SKM-1 treated with dmso at 0.1 percent for 144 hours (cell line): Measurements from ENCODE around the gene RWDD1.
"Not testable (repeated sequence)": the region's sequence is repeated elsewhere in the genome, so short reads cannot be mapped to it uniquely, and the experiment has no call there.

ENCODE experiments used
- DNase-seq: peaks from one replicate; lab custom pipeline; 2025; ENCODE audit not compliant: unreplicated experiment; lab: John Stamatoyannopoulos, UW

The RWDD1 gene

DNA sequence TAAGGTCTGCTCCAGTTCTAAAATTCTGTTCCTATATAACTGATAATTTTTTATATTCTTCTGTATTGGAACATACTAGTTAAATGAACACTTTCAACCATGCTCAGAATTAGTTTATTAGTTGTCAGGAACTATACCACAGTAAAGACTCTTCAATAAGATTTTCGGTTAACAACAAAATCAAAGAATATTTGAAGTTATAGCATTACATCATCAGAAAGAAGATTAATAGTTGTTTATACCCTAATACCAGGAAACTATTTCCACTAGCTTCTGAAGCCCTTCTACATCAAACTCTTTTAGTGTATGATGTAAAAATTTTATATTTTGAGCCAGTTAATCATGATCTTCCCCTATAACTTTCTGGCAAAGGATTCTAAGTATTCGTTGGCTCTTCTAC is 11.2 kb upstream of the RWDD1 start:
- no peak for DNase-seq

DNA sequence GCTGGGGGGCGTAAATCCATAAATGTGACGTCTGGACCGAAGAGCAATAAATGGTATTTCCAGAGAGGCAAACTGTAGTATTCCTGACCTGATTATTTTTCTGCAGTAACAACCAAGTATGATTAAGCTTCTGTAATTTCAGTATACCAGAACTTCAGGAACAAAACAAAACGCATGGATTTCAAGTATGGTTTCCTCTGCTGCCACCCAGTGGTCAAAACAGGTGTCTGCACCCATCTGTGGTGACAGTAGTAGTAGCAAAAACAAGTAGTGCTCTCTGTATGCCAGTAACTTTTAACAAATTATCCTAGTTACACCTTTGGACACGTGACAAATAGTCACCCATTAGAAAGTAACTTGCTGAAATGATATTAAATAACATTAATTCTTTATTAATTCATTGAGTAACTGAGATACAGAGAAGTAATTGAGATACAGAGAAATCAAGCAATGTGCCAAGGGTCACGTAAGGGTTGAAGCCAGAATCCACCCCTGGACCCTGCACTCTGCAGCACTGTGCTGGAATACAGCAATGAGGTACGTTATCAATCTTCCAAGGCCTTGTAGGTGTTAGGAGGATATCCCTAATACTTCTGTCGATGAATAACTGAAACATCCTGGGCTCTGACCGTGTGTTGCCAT is 9.8 kb upstream of the RWDD1 start:
- DNase-seq, result peak; percentile 52

GRCh38 chr6:116562019-116562403 is 9.3 kb upstream of the RWDD1 start:
- DNase-seq, result no peak

DNA sequence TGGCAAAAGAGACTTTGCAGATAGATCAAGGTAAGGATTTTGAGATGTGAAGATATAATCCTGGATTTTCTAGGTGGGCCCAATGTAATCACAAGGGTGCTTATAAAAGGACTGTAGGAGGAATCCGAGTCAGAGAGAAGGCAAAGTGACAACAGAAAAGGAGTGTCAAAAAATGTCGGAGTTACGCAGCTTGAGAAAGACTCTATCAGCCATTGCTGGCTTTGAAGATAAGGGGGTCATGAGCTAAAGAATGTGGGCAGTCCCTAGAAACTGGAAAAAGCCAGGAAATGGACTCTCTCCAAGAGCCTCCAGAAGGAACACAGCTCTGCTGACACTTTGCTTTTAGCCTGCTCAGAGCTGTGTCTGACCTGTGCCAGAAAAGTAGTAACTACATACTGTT is 8.7 kb upstream of the RWDD1 start:
- DNase-seq, result no peak

GRCh38 chr6:116563830-116564229 is 7.5 kb upstream of the RWDD1 start:
- DNase-seq, result no peak

DNA sequence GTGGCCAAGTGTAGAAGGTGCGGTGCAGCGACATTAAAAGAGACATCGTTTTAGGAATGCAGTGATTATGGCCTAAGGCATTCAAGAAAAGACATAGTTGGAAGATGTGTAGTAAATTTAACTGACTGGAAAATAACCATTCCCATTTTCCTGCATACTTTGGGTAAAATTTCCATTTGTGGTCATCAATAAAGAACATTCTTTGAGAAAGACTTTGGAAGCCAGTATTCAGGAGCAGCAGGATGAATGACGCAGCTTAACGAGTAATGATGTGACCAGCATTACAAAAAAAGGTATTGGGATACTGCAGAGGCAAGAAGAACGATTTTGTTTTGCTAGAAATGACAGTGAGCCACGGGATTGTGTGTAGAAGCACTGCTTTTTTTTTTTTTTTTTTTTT is 7.0 kb upstream of the RWDD1 start:
- DNase-seq, result no peak

GRCh38 chr6:116564921-116565872 is 6.1 kb upstream of the RWDD1 start:
- DNase-seq, result no peak

GRCh38 chr6:116568111-116568510 is 3.2 kb upstream of the RWDD1 start:
- DNase-seq, result no peak

DNA sequence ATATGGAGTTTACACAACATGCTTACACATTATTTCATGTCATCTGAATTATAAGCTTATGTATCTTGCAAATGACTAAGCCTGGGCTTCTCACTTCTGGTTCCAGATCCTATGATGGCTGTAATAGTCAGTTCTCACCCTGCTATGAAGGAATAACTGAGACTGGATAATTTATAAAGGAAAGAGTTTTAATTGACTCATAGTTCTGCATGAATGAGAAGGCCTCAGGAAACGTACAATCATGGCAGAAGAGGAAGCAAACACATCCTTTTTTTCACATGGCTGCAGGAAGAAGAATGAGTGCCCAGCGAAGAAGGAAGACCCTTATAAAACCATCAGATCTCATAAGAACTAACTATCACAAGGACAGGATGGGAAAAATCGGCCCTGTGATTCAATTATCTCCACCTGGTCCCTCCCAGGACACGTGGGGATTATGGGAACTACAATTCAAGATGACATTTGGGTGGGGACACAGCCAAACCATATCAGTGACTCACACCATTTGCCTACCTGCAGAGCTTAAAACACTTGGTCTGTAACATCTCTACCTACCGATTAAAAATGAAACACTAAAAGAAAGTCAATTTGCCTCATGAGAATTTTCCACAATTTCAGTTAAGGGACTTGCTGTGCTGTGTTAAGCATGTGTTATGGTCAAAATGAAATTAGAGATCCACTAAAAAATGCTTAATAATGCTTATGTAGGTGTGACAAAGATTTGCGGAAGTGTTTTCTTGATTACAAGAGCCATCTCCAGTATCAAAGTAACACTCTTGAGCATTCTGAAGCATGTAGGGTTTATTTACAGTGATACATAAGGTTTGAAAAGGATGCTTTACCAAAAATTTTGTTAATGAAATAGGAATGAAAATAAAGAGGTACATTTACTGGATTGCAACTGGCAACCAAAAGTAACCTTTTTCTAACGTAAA is 2.2 kb upstream of the RWDD1 start:
- no peak for DNase-seq

GRCh38 chr6:116571683-116572000 is 338 bp downstream of the RWDD1 start:
- no peak for DNase-seq

DNA sequence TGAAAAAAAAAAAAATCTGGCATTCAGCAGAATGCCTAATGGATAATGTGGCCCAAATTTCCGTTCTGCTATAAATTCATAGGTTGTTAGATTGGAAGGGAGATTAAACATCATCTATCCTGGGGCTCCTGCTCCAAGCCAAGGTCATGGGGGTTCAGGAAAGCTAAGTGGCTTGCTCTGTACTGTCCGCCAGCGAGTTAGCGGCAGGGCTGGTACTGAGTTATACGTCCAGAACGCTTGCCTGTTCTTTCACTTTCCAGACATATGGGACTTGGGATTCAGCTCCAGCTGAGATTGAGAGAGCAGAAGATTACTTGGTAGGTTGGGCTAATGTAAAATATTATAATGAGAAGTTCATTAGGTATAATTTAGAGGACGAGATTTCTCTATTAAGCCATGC is 858 bp downstream of the RWDD1 start:
- no peak for DNase-seq

DNA sequence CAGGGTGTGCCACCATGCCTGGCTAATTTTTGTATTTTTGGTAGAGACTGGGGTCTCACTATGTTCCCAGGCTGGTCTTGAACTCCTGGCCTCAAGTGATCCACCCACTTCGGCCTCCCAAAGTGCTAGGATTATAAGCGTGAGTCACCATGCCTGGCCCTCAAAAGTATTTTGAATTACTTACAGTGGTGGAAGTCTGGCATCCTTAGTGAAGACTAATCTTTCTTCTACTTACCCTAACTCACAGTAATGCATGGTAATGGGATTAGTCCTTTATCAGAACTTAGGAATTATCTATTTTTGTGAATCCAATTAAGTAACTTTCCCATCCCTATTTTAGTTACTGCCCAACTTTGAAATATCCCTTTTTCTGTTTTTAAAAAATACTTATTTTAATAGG is 3.9 kb downstream of the RWDD1 start:
- no peak for DNase-seq

DNA sequence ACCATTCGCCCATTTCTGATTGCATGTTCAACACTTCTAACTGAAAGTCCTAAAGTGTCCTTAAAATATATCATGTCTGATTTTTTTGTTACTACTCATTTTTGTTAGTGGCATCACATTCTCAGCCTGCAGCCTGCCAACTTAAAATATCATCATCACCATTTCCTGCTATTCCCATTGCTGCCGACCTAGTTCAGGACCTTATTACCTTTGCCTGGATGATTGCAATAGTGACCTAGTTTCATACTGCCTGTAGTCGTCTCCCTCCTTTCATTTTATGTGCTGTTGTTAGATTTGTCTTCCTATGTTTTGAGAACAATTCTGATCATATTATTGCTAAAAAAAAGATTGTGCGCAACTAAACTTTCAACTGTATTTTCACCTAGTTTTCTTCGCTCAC is 6.2 kb downstream of the RWDD1 start:
- no peak for DNase-seq

GRCh38 chr6:116578335-116578734 is 7.0 kb downstream of the RWDD1 start:
- DNase-seq, result no peak

GRCh38 chr6:116579143-116579542 is 7.8 kb downstream of the RWDD1 start:
- no peak for DNase-seq

DNA sequence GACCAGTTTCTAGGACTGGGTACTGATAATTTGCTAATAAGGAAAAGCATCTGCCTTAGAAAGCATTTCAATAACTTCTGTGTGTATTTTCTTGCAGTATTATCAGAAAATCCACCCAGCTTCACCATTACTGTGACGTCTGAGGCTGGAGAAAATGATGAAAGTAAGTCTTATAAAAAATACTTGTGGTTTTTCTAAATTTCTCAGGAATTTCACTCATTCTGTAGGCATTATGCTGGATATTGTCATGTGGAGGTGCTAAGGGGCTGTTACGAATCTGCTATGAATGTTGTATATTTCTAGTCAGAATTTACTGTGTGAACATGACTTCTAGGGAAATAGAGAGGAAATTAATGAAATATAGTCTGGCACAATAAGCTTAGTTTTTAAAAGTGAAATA is 8.9 kb downstream of the RWDD1 start:
- DNase-seq, result no peak

DNA sequence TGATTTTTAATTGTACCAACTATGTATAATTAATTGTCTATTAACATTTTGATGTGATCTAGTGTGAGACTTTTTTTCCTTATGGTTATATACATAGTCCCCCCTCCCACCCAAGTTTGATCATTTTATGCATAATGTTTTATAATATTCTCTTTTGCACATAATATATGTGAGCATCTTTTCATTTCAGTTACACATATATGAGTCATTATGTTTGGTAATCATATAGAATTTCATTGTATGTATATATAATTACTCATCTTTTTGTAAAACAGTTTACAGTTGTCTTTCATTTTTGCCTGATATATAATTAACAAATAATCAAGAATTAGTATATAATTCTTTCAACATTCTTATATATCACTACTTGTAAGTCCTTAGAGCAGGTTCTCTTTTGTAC is 15.0 kb downstream of the RWDD1 start:
- DNase-seq, result no peak

DNA sequence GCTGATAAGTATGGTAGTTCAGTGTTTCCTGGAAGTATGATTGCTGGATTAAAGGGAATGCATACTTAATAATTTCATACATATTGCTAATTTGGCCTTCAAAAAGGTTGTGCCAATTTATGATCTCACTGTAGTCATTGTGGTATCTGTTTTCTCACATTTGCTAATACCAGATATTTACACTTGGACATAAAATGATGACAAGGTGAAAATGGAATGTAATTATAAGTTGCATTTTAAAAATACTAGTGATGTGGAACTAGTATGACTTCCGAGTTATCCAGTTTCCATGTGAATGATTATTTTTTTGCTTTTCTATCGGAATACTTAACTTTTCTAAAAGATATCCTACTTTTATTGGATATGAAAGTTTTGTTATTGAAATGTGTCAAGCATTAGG is 15.4 kb downstream of the RWDD1 start:
- DNase-seq, result no peak

DNA sequence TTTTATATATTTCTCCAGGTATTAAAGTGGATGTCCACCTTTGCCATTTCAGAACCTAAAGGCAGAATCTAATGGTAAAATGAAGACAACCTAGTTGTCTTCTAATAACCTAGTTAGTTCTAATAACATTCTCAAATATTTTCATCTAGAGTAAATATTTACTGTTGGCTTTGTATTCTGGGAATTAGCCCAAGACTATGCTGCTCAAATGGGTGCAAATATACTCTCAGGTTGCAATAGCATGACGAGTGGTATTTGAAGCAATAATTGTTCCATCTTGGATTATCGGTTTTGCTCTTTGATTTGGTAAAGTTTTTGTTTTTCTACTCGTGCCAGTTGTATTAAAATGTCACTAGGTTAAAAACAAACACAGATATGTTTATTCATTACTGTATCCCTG is 23.9 kb downstream of the RWDD1 start:
- DNase-seq, result no peak

DNA sequence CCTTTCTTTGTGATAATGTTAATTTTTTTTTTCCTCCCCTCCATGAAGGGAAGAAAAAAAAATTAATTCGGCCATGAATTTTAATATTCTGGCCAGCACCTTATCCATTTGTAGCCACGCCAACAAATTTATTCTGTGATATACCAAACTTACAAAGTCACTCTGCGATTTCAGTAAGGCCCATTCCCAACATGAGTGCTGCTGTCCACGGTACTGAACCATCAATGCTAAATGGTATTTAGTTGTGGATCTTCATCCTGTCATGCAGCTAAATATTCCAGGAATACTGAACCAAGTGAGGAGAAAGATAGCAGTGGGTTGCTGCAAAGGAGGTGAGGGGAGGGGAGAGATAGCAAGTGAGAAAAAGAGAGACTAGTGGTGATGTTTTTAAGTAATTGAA is 25.5 kb downstream of the RWDD1 start:
- no peak for DNase-seq

DNA sequence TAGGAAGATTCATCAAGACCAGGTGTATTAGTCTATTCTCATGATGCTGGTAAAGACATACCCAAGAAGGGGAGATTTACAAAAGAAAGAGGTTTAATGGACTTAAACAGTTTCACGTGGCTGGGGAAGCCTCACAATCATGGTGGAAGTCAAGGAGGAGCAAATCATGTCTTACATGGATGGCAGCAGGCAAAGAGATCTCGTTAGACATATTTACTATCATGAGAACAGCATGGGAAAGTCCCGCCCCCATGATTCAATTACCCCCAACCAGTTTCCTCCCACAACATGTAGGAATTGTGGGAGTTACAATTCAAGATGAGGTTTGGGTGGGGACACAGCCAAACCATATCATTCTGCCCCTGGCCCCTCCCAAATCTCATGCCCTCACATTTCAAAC is 32.6 kb downstream of the RWDD1 start:
- DNase-seq, result not testable (repeated sequence)

DNA sequence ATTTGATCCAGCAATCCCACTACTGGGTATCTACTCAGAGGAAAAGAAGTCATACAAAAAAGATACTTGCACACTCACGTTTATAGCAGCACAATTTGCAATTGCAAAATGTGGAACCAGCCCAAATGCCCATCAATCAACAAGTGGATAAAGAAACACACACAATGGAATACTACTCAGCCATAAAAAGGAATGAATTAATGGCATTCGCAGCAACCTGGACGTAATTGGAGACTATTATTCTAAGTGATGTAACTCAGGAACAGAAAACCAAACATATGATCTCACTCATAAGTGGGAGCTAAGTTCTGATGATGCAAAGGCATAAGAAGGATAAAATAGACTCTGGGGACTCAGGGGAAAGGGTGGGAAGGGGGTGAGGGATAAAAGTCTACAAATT is 33.6 kb downstream of the RWDD1 start:
- not testable (repeated sequence) for DNase-seq
